IMR-90 (cell line): ENCODE data around the gene PTGES2. TPM values are rescaled to one million over a fixed set of nuclear protein-coding genes. Genes with fewer than 3 reads are reported as not detected.

ENCODE experiments used
- ATAC-seq: fragments of 200-7000 bp; cut with Tn5 transposase; 2 replicates; pipeline ENCODE4 v1.9.1; 2020; ENCODE audit warnings: low read depth, mild to moderate bottlenecking, moderate library complexity
- BruUV-seq: library from RNA; stranded (reverse); fragments of 400-500 nt; replicated peaks from 2 replicates; lab custom pipeline; 2021; lab: Mats Ljungman, UMichigan
- CTCF ChIA-PET: fragments of 300-600 bp; formaldehyde crosslinking; extraction: SDS; loops from one replicate; lab custom pipeline; 2021; ENCODE audit warnings: antibody characterized with exemption; lab: Yijun Ruan, JAX
- POLR2A ChIA-PET: fragments of 300-600 bp; sonication (Branson Sonifier 250); formaldehyde crosslinking; loops from one replicate; lab custom pipeline; 2022; ENCODE audit warnings: antibody characterized with exemption; ENCODE audit not compliant: unreplicated experiment; lab: Charles Lee
- DNase-seq: peaks from one replicate; pipeline ENCODE4 v3.0.0; 2013
- H2AFZ ChIP-seq: replicated peaks from 2 replicates; pipeline ENCODE3; 2013; ENCODE audit warnings: low read length, mild to moderate bottlenecking; ENCODE audit not compliant: poor library complexity
- H2AK5ac ChIP-seq: 2 replicates; pipeline ENCODE4 v1.6.1; 2013; ENCODE audit warnings: low read depth, low read length, inconsistent platforms
- H2AK9ac ChIP-seq: replicated peaks from 2 replicates; pipeline ENCODE3; 2013; ENCODE audit warnings: mild to moderate bottlenecking, low read depth, low read length, moderate library complexity; ENCODE audit not compliant: poor library complexity
- H2BK120ac ChIP-seq: 2 replicates; pipeline ENCODE4 v1.6.1; 2013; ENCODE audit warnings: low read depth, low read length, inconsistent platforms
- H2BK15ac ChIP-seq: 3 replicates; pipeline ENCODE4 v1.6.1; 2013; ENCODE audit warnings: low read depth, low read length, inconsistent platforms
- H2BK20ac ChIP-seq: 2 replicates; pipeline ENCODE4 v1.6.1; 2013; ENCODE audit warnings: low read depth, mild to moderate bottlenecking, inconsistent platforms, low read length, moderate library complexity
- H2BK5ac ChIP-seq: 2 replicates; pipeline ENCODE4 v1.6.1; 2013; ENCODE audit warnings: mild to moderate bottlenecking, low read depth, low read length, inconsistent platforms; ENCODE audit not compliant: poor library complexity, severe bottlenecking
- H3K14ac ChIP-seq: replicated peaks from 2 replicates; pipeline ENCODE4 v1.6.1; 2013; ENCODE audit warnings: low read depth, low read length, inconsistent platforms
- H3K18ac ChIP-seq: 2 replicates; pipeline ENCODE4 v1.6.1; 2013; ENCODE audit warnings: low read depth, low read length, control low read depth
- H3K23ac ChIP-seq: 2 replicates; pipeline ENCODE4 v1.6.1; 2013; ENCODE audit warnings: low read depth, low read length, inconsistent platforms
- H3K27ac ChIP-seq: 2 replicates; pipeline ENCODE4 v1.5.1; 2013; ENCODE audit warnings: mild to moderate bottlenecking, control low read depth, low read length; ENCODE audit not compliant: insufficient read depth
- H3K27me3 ChIP-seq: 2 replicates; pipeline ENCODE4 v1.6.1; 2013; ENCODE audit warnings: low read length; ENCODE audit not compliant: control insufficient read depth, insufficient read depth
- H3K36me3 ChIP-seq: 2 replicates; pipeline ENCODE4 v1.6.1; 2013; ENCODE audit warnings: low read length, mixed read lengths; ENCODE audit not compliant: control insufficient read depth, insufficient read depth
- H3K4ac ChIP-seq: 2 replicates; pipeline ENCODE4 v1.6.1; 2013; ENCODE audit warnings: low read depth, low read length, inconsistent platforms
- H3K4me1 ChIP-seq: 2 replicates; pipeline ENCODE4 v1.6.1; 2013; ENCODE audit warnings: low read length, mixed read lengths; ENCODE audit not compliant: control insufficient read depth, insufficient read depth
- H3K4me2 ChIP-seq: 2 replicates; pipeline ENCODE4 v1.6.1; 2013; ENCODE audit warnings: low read depth, mild to moderate bottlenecking, control low read depth, low read length, moderate library complexity
- H3K4me3 ChIP-seq: 2 replicates; pipeline ENCODE4 v1.5.1; 2013; ENCODE audit warnings: low read depth, mild to moderate bottlenecking, control low read depth, low read length, moderate library complexity; ENCODE audit not compliant: insufficient read depth
- H3K56ac ChIP-seq: 2 replicates; pipeline ENCODE4 v1.6.1; 2013; ENCODE audit warnings: low read length, inconsistent platforms; ENCODE audit not compliant: insufficient read depth; ENCODE audit errors: extremely low read depth
- H3K79me1 ChIP-seq, 2 experiments: 2 replicates each; pipeline ENCODE4 v1.6.1; 2013; ENCODE audit warnings: low read length in 2 of 2, inconsistent platforms in 1 of 2, low read depth in 1 of 2
- H3K9ac ChIP-seq: 2 replicates; pipeline ENCODE4 v1.6.1; 2013; ENCODE audit warnings: low read depth, low read length, control low read depth
- H3K9me1 ChIP-seq: 2 replicates; pipeline ENCODE4 v1.6.1; 2013; ENCODE audit warnings: low read length, inconsistent platforms; ENCODE audit not compliant: insufficient read depth
- H3K9me3 ChIP-seq: 2 replicates; pipeline ENCODE4 v1.6.1; 2013; ENCODE audit warnings: low read length; ENCODE audit not compliant: control insufficient read depth, insufficient read depth
- H4K20me1 ChIP-seq: 2 replicates; pipeline ENCODE4 v1.6.1; 2013; ENCODE audit warnings: low read length, inconsistent platforms; ENCODE audit not compliant: insufficient read depth
- H4K5ac ChIP-seq: 2 replicates; pipeline ENCODE4 v1.6.1; 2013; ENCODE audit warnings: mild to moderate bottlenecking, low read depth, low read length, control low read depth
- H4K8ac ChIP-seq, 2 experiments: 2 replicates each; pipeline ENCODE4 v1.6.1; 2013; ENCODE audit warnings: low read depth in 2 of 2, low read length in 2 of 2, control low read depth in 1 of 2, inconsistent platforms in 1 of 2
- H4K91ac ChIP-seq: 2 replicates; pipeline ENCODE4 v1.6.1; 2013; ENCODE audit warnings: low read depth, low read length, inconsistent platforms; ENCODE audit not compliant: insufficient read depth
- BHLHE40 ChIP-seq: fragments of 150-350 bp; IDR thresholded peaks from 2 replicates; pipeline ENCODE4 v1.6.1; 2016; ENCODE audit warnings: mild to moderate bottlenecking, low read depth, low read length
- CEBPB ChIP-seq: IDR thresholded peaks from 2 replicates; pipeline ENCODE4 v1.6.1; 2012; ENCODE audit warnings: low read depth, low read length, improper control_type of control experiment
- CHD1 ChIP-seq: IDR thresholded peaks from 2 replicates; pipeline ENCODE4 v1.6.1; 2012; ENCODE audit warnings: low read depth, low read length, improper control_type of control experiment
- FOS ChIP-seq: fragments of 150-350 bp; IDR thresholded peaks from 2 replicates; pipeline ENCODE4 v1.6.1; 2016; ENCODE audit warnings: low read depth, low read length
- MAFK ChIP-seq: IDR thresholded peaks from 2 replicates; pipeline ENCODE4 v1.6.1; 2012; ENCODE audit warnings: low read depth, low read length, improper control_type of control experiment
- MXI1 ChIP-seq: IDR thresholded peaks from 2 replicates; pipeline ENCODE4 v1.6.1; 2012; ENCODE audit warnings: low read depth, mild to moderate bottlenecking, low read length, moderate library complexity, borderline replicate concordance
- NFE2L2 ChIP-seq: fragments of 150-350 bp; IDR thresholded peaks from 2 replicates; pipeline ENCODE4 v1.6.1; 2016; ENCODE audit warnings: low read depth, mild to moderate bottlenecking, low read length
- POLR2A ChIP-seq: IDR thresholded peaks from 2 replicates; pipeline ENCODE4 v1.6.1; 2012; ENCODE audit warnings: mild to moderate bottlenecking, low read depth, low read length
- RAD21 ChIP-seq: IDR thresholded peaks from 2 replicates; pipeline ENCODE4 v1.6.1; 2012; ENCODE audit warnings: low read length, improper control_type of control experiment
- RCOR1 ChIP-seq: IDR thresholded peaks from 2 replicates; pipeline ENCODE4 v1.6.1; 2012; ENCODE audit warnings: mild to moderate bottlenecking, low read length, improper control_type of control experiment; ENCODE audit not compliant: insufficient replicate concordance
- RFX5 ChIP-seq: IDR thresholded peaks from 2 replicates; pipeline ENCODE4 v1.8.0; 2012; ENCODE audit warnings: low read depth, mild to moderate bottlenecking, low read length, moderate library complexity
- SMC3 ChIP-seq: fragments of 150-350 bp; IDR thresholded peaks from 2 replicates; pipeline ENCODE4 v1.6.1; 2016; ENCODE audit warnings: low read depth, mild to moderate bottlenecking, antibody characterized with exemption, low read length, moderate library complexity
- WGBS, 2 experiments: methylation state at CpG; one replicate each; pipeline versions ENCODE4 v1.1.5 to v1.1.7; 2013; ENCODE audit warnings: missing lambda C conversion rate in 2 of 2; ENCODE audit not compliant: insufficient read length in 1 of 2; ENCODE audit errors: extremely low coverage in 2 of 2; 5-methylcytosine and 5-hydroxymethylcytosine counted together
- dilution Hi-C: fragments of 300-500 bp; cut with HindIII; formaldehyde crosslinking; loops from one replicate; pipeline ENCODE4 v1.14.3; 2018; ENCODE audit warnings: low sequenced_read_pairs; ENCODE audit not compliant: unreplicated experiment
- in situ Hi-C: fragments of 300-500 bp; cut with MboI; formaldehyde crosslinking; loops from 3 replicates; pipeline ENCODE4 v1.14.3; 2019; ENCODE audit warnings: low sequenced_read_pairs, inconsistent platforms, mixed read lengths
- intact Hi-C: fragments of 100-400 bp; cut with micrococcal nuclease; formaldehyde crosslinking; loops from 2 replicates; pipeline ENCODE4 v1.10.0; 2022
- polyA plus RNA-seq, 3 experiments: library from polyadenylated mRNA; depleted of rRNA; stranded (reverse); fragments of >200 nt; gene quantifications; 2 replicates each; pipeline ENCODE4 v1.2.3, GENCODE V29; 2012; ENCODE audit warnings: low replicate concordance in 1 of 3
- total RNA-seq: library from RNA; depleted of rRNA; stranded (reverse); fragments of >200 nt; gene quantifications from 2 replicates; pipeline ENCODE4 v1.2.3, GENCODE V29; 2012
- TF ChIP-seq, protein P1 (sequence below): conservative IDR thresholded peaks from 2 replicates; pipeline ENCODE4 v1.5.1; 2012; ENCODE audit warnings: mild to moderate bottlenecking, low read depth, low read length, improper control_type of control experiment
- TF ChIP-seq, protein P2 (sequence below): fragments of 150-350 bp; IDR thresholded peaks from 2 replicates; pipeline ENCODE4 v1.6.1; 2016; ENCODE audit warnings: low read depth, mild to moderate bottlenecking, low read length, moderate library complexity, borderline replicate concordance
- TF ChIP-seq, protein P3 (sequence below): fragments of 150-350 bp; IDR thresholded peaks from 2 replicates; pipeline ENCODE4 v1.6.1; 2017; ENCODE audit warnings: mild to moderate bottlenecking, antibody characterized with exemption, low read length, low read depth

PTGES2 gene
- total and polyA plus RNA-seq, 2 of the 4 experiments (the other 2 are of a cell fraction), result 100 to 107 TPM

DNA sequence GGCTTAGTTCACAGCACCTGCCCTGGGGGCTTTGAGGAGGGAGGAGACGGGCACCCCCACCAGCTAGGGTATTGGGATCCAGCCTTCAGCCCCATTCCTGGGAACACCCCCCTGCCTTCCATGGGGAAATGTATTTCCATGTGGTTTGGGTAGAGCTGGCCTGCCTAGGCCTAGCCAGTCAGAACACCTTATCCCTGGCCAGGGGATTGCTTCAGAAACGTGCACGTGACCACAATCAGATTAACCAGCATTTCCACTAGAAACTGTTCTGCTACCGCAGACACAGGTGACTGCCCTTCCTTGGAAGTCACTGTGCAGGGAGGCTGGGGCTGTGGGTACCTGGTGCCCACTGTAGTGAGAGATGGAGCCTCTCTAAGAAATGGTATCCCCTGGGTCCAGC, 46.5 kb upstream of the PTGES2 start:
- ATAC-seq, result no peak
- H2AK9ac ChIP-seq, result peak overlapping the region; percentile 23
- DNase-seq, result no peak
- intact Hi-C loops (no loop called here), dilution Hi-C loops (no loop called here), in situ Hi-C loops (no loop called here)
- no peak overlapping the region for H3K4me2 ChIP-seq
- peaks cover 14% of the 10 kb centered on the region for H3K4me1 ChIP-seq
- H3K56ac ChIP-seq, result no peak overlapping the region
- H4K8ac ChIP-seq, result peak overlapping the region in 1 of 2 experiments; percentile 27; a peak in 1 of 4 replicates
- H4K91ac ChIP-seq, result no peak overlapping the region; the same call in 1 of the 2 replicates
- WGBS, 2 experiments, result 100% methylated on average over 1 of the region's 4 CpGs; no CpG with 5 or more reads in 1 of the 2 experiments
- no peaks in the 10 kb centered on the region for H3K27me3 ChIP-seq
- H3K9me3 ChIP-seq, result peaks cover 4% of the 10 kb centered on the region
- POLR2A ChIA-PET, result interaction anchor here (0.9 kb wide), 1 partner anchor 17 kb away, joined by 4 read pairs; no protein-coding TSS in a partner anchor
- H3K9me1 ChIP-seq, result peaks cover 23% of the 10 kb centered on the region
- H3K36me3 ChIP-seq, result peaks cover 44% of the 10 kb centered on the region
- no peak for TF ChIP-seq FOS
- no peak for TF ChIP-seq CHD1
- TF ChIP-seq, protein P1, sequence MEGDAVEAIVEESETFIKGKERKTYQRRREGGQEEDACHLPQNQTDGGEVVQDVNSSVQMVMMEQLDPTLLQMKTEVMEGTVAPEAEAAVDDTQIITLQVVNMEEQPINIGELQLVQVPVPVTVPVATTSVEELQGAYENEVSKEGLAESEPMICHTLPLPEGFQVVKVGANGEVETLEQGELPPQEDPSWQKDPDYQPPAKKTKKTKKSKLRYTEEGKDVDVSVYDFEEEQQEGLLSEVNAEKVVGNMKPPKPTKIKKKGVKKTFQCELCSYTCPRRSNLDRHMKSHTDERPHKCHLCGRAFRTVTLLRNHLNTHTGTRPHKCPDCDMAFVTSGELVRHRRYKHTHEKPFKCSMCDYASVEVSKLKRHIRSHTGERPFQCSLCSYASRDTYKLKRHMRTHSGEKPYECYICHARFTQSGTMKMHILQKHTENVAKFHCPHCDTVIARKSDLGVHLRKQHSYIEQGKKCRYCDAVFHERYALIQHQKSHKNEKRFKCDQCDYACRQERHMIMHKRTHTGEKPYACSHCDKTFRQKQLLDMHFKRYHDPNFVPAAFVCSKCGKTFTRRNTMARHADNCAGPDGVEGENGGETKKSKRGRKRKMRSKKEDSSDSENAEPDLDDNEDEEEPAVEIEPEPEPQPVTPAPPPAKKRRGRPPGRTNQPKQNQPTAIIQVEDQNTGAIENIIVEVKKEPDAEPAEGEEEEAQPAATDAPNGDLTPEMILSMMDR, result no peak
- no peak for TF ChIP-seq RCOR1
- TF ChIP-seq, protein P2, sequence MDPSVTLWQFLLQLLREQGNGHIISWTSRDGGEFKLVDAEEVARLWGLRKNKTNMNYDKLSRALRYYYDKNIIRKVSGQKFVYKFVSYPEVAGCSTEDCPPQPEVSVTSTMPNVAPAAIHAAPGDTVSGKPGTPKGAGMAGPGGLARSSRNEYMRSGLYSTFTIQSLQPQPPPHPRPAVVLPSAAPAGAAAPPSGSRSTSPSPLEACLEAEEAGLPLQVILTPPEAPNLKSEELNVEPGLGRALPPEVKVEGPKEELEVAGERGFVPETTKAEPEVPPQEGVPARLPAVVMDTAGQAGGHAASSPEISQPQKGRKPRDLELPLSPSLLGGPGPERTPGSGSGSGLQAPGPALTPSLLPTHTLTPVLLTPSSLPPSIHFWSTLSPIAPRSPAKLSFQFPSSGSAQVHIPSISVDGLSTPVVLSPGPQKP, result no peak
- no peak for TF ChIP-seq RFX5
- TF ChIP-seq MAFK, result no peak
- TF ChIP-seq SMC3, result no peak
- no peak for TF ChIP-seq RAD21
- TF ChIP-seq MXI1, result no peak
- TF ChIP-seq, protein P3, sequence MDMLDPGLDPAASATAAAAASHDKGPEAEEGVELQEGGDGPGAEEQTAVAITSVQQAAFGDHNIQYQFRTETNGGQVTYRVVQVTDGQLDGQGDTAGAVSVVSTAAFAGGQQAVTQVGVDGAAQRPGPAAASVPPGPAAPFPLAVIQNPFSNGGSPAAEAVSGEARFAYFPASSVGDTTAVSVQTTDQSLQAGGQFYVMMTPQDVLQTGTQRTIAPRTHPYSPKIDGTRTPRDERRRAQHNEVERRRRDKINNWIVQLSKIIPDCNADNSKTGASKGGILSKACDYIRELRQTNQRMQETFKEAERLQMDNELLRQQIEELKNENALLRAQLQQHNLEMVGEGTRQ, result no peak
- TF ChIP-seq NFE2L2, result no peak
- TF ChIP-seq POLR2A, result no peak
- no peak for TF ChIP-seq BHLHE40
- TF ChIP-seq CEBPB, result no peak
- H2BK20ac ChIP-seq, result no peak overlapping the region
- H2BK15ac ChIP-seq, result no peak overlapping the region
- no peak overlapping the region for H2BK120ac ChIP-seq
- peak overlapping the region; percentile 70; the same call in 1 of the 2 replicates for H2AK5ac ChIP-seq
- H3K79me1 ChIP-seq, result peaks cover 6 to 42% of the 10 kb centered on the region in 2 experiments; a peak in 3 of 4 replicates
- no peak overlapping the region for H4K5ac ChIP-seq
- H3K27ac ChIP-seq, result no peak overlapping the region
- no peak overlapping the region for H3K9ac ChIP-seq
- H4K20me1 ChIP-seq, result peaks cover 7% of the 10 kb centered on the region; the same call in 1 of the 2 replicates
- no peak overlapping the region for H2AFZ ChIP-seq
- CTCF ChIA-PET, result no interaction called here
- no peak overlapping the region for H3K18ac ChIP-seq
- H3K4ac ChIP-seq, result no peak overlapping the region; the same call in 1 of the 2 replicates
- no peak overlapping the region for H3K23ac ChIP-seq
- peak overlapping the region; percentile 41 for H2BK5ac ChIP-seq
- 0 out of 2 replicates have a peak overlapping the region, but pooled peaks have one; percentile 35 for H3K14ac ChIP-seq
- no peak overlapping the region for H3K4me3 ChIP-seq
- BruUV-seq, result no TSS peak
